Parathyroid adenoma (tissue), 2 donors: ENCODE data around the gene ZYX.

ENCODE experiments used
- H2AFZ ChIP-seq: fragments of 300-600 bp; sonication (generic); one replicate; pipeline ENCODE4 v1.7.0; 2017; ENCODE audit warnings: antibody characterized with exemption, mild to moderate bottlenecking
- H3K27ac ChIP-seq: fragments of 300-600 bp; sonication (generic); one replicate; pipeline ENCODE4 v1.7.0; 2017
- H3K27me3 ChIP-seq: fragments of 300-600 bp; sonication (generic); one replicate; pipeline ENCODE4 v1.7.0; 2017; ENCODE audit warnings: low read length; ENCODE audit not compliant: control insufficient read depth, insufficient read depth
- H3K36me3 ChIP-seq: fragments of 300-600 bp; sonication (generic); one replicate; pipeline ENCODE4 v1.7.0; 2017; ENCODE audit warnings: low read length; ENCODE audit not compliant: control insufficient read depth, insufficient read depth
- H3K4me1 ChIP-seq: fragments of 300-600 bp; sonication (generic); one replicate; pipeline ENCODE4 v1.7.0; 2017; ENCODE audit warnings: control low read depth
- H3K4me2 ChIP-seq: fragments of 300-600 bp; sonication (generic); one replicate; pipeline ENCODE4 v1.7.0; 2017; ENCODE audit warnings: low read length
- H3K4me3 ChIP-seq: fragments of 300-600 bp; sonication (generic); one replicate; pipeline ENCODE4 v1.7.0; 2017; ENCODE audit warnings: low read depth, low read length
- H3K79me2 ChIP-seq: fragments of 300-600 bp; sonication (generic); one replicate; pipeline ENCODE4 v1.7.0; 2017; ENCODE audit warnings: control low read depth
- H3K9ac ChIP-seq: fragments of 300-600 bp; sonication (generic); one replicate; pipeline ENCODE4 v1.7.0; 2017; ENCODE audit warnings: mild to moderate bottlenecking
- H3K9me3 ChIP-seq: fragments of 300-600 bp; sonication (generic); one replicate; pipeline ENCODE4 v1.7.0; 2017; ENCODE audit warnings: low read length; ENCODE audit not compliant: control insufficient read depth
- CTCF ChIP-seq: fragments of 300-600 bp; sonication (generic); IDR thresholded peaks from one replicate; pipeline ENCODE4 v1.7.0; 2017; ENCODE audit warnings: antibody characterized with exemption, mild to moderate bottlenecking
- donor health status: primary hyperparathyroidism.

The ZYX gene

GRCh38 chr7:143383642-143383957 lies 2.5 kb downstream of the ZYX start:
- Histone ChIP-seq H3K9me3 (no peaks in the 10 kb centered on the region), H3K79me2 (peaks cover 5% of the 10 kb centered on the region), H3K4me2 (peak overlapping the region; percentile 76), H3K27me3 (no peaks in the 10 kb centered on the region), H2AFZ (no peak overlapping the region), H3K4me3 (peak overlapping the region; percentile 89), H3K4me1 (peaks cover 22% of the 10 kb centered on the region), H3K36me3 (no peaks in the 10 kb centered on the region), H3K9ac (no peak overlapping the region), H3K27ac (peak overlapping the region; percentile 27)
- no peak for TF ChIP-seq CTCF

DNA sequence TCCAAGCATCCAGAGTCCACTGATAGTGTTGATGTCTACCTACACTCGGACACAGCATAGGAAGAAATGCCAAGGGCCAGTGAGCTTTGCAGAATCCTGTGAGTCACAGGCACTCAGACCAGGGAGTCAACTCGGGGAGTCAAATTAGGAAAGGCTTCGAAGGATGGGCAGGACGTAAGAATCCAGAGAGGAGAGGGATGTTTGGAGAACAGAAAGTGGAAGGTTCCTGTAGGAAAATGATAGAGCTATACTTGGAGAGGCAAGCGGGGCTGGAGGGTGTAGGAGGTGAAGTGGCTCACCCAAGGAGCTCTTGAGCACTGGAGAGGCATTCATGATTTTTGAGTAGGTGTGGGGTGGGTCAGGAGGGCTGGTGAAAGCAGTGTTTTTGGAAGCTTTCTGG lies 3.0 kb downstream of the ZYX start:
- peak overlapping the region; percentile 89 for H3K4me3 ChIP-seq
- no peak overlapping the region for H2AFZ ChIP-seq
- peaks cover 22% of the 10 kb centered on the region for H3K4me1 ChIP-seq
- H3K79me2 ChIP-seq: peaks cover 5% of the 10 kb centered on the region
- H3K27ac ChIP-seq: peak overlapping the region; percentile 27
- H3K27me3 ChIP-seq: no peaks in the 10 kb centered on the region
- H3K4me2 ChIP-seq: peak overlapping the region; percentile 76
- no peak overlapping the region for H3K9ac ChIP-seq
- H3K36me3 ChIP-seq: no peaks in the 10 kb centered on the region
- TF ChIP-seq CTCF: no peak
- no peaks in the 10 kb centered on the region for H3K9me3 ChIP-seq

- Histone ChIP-seq H3K4me1 (peaks cover 22% of the 10 kb centered on the region), H3K27ac (peak overlapping the region; percentile 2), H2AFZ (no peak overlapping the region), H3K4me2 (peak overlapping the region; percentile 76), H3K27me3 (no peaks in the 10 kb centered on the region), H3K79me2 (peaks cover 5% of the 10 kb centered on the region), H3K9me3 (no peaks in the 10 kb centered on the region), H3K4me3 (peak overlapping the region; percentile 89), H3K9ac (no peak overlapping the region), H3K36me3 (no peaks in the 10 kb centered on the region)
- no peak for TF ChIP-seq CTCF
Observed at GRCh38 chr7:143384661-143385631, 3.8 kb downstream of the ZYX start.

GRCh38 chr7:143385891-143386781 lies 5.0 kb downstream of the ZYX start:
- Histone ChIP-seq H3K4me3 (peak overlapping the region; percentile 25), H3K4me1 (peaks cover 24% of the 10 kb centered on the region), H3K9ac (no peak overlapping the region), H2AFZ (no peak overlapping the region), H3K4me2 (peak overlapping the region; percentile 75), H3K27ac (peak overlapping the region; percentile 54), H3K79me2 (peaks cover 5% of the 10 kb centered on the region), H3K27me3 (no peaks in the 10 kb centered on the region), H3K9me3 (no peaks in the 10 kb centered on the region), H3K36me3 (no peaks in the 10 kb centered on the region)
- TF ChIP-seq CTCF: no peak
